ENCODE results near the gene TBC1D17.

The TBC1D17 gene

GRCh38 chr19:49877020-49877878 is at the start of gene TBC1D17, which contains the start of gene AKT1S1:
Gene TBC1D17 (plus strand): TSS chr19:49877702. CDS start chr19:49877724, 22 bp downstream.
Gene AKT1S1 (minus strand): TSS chr19:49877355. CDS start chr19:49873295, 4,060 bp downstream.
- DNase-seq = peak; percentile 99

- no peak for DNase-seq
Measured at GRCh38 chr19:49829200-49829599, 48.3 kb upstream of the TBC1D17 start.

GRCh38 chr19:49829721-49830120 is 47.8 kb upstream of the TBC1D17 start:
- DNase-seq = no peak

- DNase-seq = no peak
Measured at GRCh38 chr19:49830766-49831165, 46.7 kb upstream of the TBC1D17 start.

- no peak for DNase-seq
Measured at GRCh38 chr19:49831592-49831991, 45.9 kb upstream of the TBC1D17 start.

- DNase-seq = no peak
Measured at GRCh38 chr19:49832556-49832955, 44.9 kb upstream of the TBC1D17 start.

GRCh38 chr19:49833599-49833998 is 43.9 kb upstream of the TBC1D17 start:
- DNase-seq = no peak

GRCh38 chr19:49835562-49835961 is 41.9 kb upstream of the TBC1D17 start:
- DNase-seq = no peak

- no peak for DNase-seq
Measured at GRCh38 chr19:49836176-49837008, 41.1 kb upstream of the TBC1D17 start.

GRCh38 chr19:49837009-49837310 is 40.5 kb upstream of the TBC1D17 start:
- no peak for DNase-seq

- no peak for DNase-seq
Measured at GRCh38 chr19:49837425-49837824, 40.1 kb upstream of the TBC1D17 start.

- DNase-seq = no peak
Measured at GRCh38 chr19:49838885-49839588, 38.5 kb upstream of the TBC1D17 start.

GRCh38 chr19:49839713-49840112 is 37.8 kb upstream of the TBC1D17 start:
- DNase-seq = no peak

- DNase-seq = no peak
Measured at GRCh38 chr19:49840321-49840720, 37.2 kb upstream of the TBC1D17 start.

GRCh38 chr19:49840736-49841249 is 36.7 kb upstream of the TBC1D17 start:
- DNase-seq = no peak

GRCh38 chr19:49843265-49843664 is 34.2 kb upstream of the TBC1D17 start:
- no peak for DNase-seq

GRCh38 chr19:49844138-49845095 is 33.1 kb upstream of the TBC1D17 start:
- DNase-seq = no peak

GRCh38 chr19:49845414-49845813 is 32.1 kb upstream of the TBC1D17 start:
- no peak for DNase-seq

- no peak for DNase-seq
Measured at GRCh38 chr19:49846408-49846807, 31.1 kb upstream of the TBC1D17 start.

GRCh38 chr19:49847731-49848696 is 29.5 kb upstream of the TBC1D17 start:
- peak; percentile 72 for DNase-seq

GRCh38 chr19:49848938-49849337 is 28.6 kb upstream of the TBC1D17 start:
- peak; percentile 34 for DNase-seq

Data from DMS53 (cell line).